ENCODE data around the gene TTC23. TPM values are rescaled to one million over a fixed set of nuclear protein-coding genes. Genes with fewer than 3 reads are reported as not detected.

The TTC23 gene
- total and polyA plus RNA-seq, 2 donors (not counting 3 experiments of a cell fraction or from before 2014, with no cell fraction given) = 4.1 to 27.3 TPM

- H3K4me2 ChIP-seq (ENCODE audit: insufficient read depth, low read length) = no peak overlapping the region
- H3K4me3 ChIP-seq (replicated peaks in 1 of 3; ENCODE audit: insufficient read depth in 1 of 3, low read depth in 1 of 3, low read length in 3 of 3) = no peak overlapping the region
- no peak for FAIRE-seq
- dilution Hi-C loops (cut with MboI; ENCODE audit: extremely low pct_ligation_motif_present, low sequenced_read_pairs) = no loop called here
- no peak overlapping the region for H3K9ac ChIP-seq (replicated peaks; ENCODE audit: extremely low read depth, insufficient read depth, low read length)
- no peaks in the 10 kb centered on the region for H3K9me3 ChIP-seq (replicated peaks; ENCODE audit: control insufficient read depth, insufficient read depth, low read length)
- H3K27ac ChIP-seq (ENCODE audit: insufficient read depth, low read depth, low read length) = no peak overlapping the region
- H3K9me1 ChIP-seq (replicated peaks; ENCODE audit: control insufficient read depth, extremely low read depth, insufficient read depth, low read length) = no peaks in the 10 kb centered on the region
- ChIA-PET CTCF (interaction anchor here (4.9 kb wide), 1 partner anchor 8 kb away, joined by 27 read pairs; no protein-coding TSS in a partner anchor), POLR2A (no interaction called here)
- DNase-seq (ENCODE audit: low read depth, low spot score) = no peak
- no peak for TF ChIP-seq MYC (IDR thresholded peaks at IDR 0.05; ENCODE audit: low read depth, low read length)
- no peak for TF ChIP-seq GATA2 (IDR thresholded peaks at IDR 0.05; ENCODE audit: insufficient read depth, insufficient read length, low read depth, low read length)
- TF ChIP-seq, protein P1, sequence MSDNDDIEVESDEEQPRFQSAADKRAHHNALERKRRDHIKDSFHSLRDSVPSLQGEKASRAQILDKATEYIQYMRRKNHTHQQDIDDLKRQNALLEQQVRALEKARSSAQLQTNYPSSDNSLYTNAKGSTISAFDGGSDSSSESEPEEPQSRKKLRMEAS (IDR thresholded peaks at IDR 0.05; ENCODE audit: insufficient read depth, insufficient read length) = no peak
- TF ChIP-seq POLR2AphosphoS5 (IDR thresholded peaks at IDR 0.05; ENCODE audit: insufficient read depth, low read depth, low read length) = no peak
- no peak for TF ChIP-seq EZH2 (IDR thresholded peaks at IDR 0.05; ENCODE audit: borderline replicate concordance, low read depth, low read length, severe bottlenecking)
- TF ChIP-seq POLR2A (IDR thresholded peaks at IDR 0.05; ENCODE audit: low read depth, low read length) = no peak
- no peak for TF ChIP-seq FOS (IDR thresholded peaks at IDR 0.05; ENCODE audit: borderline replicate concordance, insufficient read depth, low read length)
- no peak for TF ChIP-seq JUN (IDR thresholded peaks at IDR 0.05; ENCODE audit: borderline replicate concordance, insufficient read depth, insufficient read length, low read depth)
- TF ChIP-seq, protein P2, sequence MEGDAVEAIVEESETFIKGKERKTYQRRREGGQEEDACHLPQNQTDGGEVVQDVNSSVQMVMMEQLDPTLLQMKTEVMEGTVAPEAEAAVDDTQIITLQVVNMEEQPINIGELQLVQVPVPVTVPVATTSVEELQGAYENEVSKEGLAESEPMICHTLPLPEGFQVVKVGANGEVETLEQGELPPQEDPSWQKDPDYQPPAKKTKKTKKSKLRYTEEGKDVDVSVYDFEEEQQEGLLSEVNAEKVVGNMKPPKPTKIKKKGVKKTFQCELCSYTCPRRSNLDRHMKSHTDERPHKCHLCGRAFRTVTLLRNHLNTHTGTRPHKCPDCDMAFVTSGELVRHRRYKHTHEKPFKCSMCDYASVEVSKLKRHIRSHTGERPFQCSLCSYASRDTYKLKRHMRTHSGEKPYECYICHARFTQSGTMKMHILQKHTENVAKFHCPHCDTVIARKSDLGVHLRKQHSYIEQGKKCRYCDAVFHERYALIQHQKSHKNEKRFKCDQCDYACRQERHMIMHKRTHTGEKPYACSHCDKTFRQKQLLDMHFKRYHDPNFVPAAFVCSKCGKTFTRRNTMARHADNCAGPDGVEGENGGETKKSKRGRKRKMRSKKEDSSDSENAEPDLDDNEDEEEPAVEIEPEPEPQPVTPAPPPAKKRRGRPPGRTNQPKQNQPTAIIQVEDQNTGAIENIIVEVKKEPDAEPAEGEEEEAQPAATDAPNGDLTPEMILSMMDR (IDR thresholded peaks at IDR 0.05; ENCODE audit: extremely low read depth in 1 of 2, insufficient read depth in 1 of 2, low read depth in 1 of 2, low read length in 2 of 2) = no peak
- H3K27me3 ChIP-seq (ENCODE audit: control insufficient read depth in 2 of 2, insufficient read depth in 2 of 2, low read length in 2 of 2) = no peaks in the 10 kb centered on the region
- no peaks in the 10 kb centered on the region for H3K79me2 ChIP-seq (ENCODE audit: control insufficient read depth, insufficient read depth, low read length)
- H3K36me3 ChIP-seq (ENCODE audit: control insufficient read depth in 2 of 2, extremely low read depth in 1 of 2, insufficient read depth in 2 of 2, low read length in 2 of 2) = no peaks in the 10 kb centered on the region
- intact Hi-C loops (cut with micrococcal nuclease) = no loop called here
- no peaks in the 10 kb centered on the region for H3K4me1 ChIP-seq (ENCODE audit: control insufficient read depth, extremely low read depth, insufficient read depth, low read length)
- H2AFZ ChIP-seq (ENCODE audit: low read depth, low read length) = no peak overlapping the region
- no TSS peak for BruUV-seq (replicated peaks)
- H4K20me1 ChIP-seq (replicated peaks; ENCODE audit: control insufficient read depth, extremely low read depth, insufficient read depth, low read length) = no peaks in the 10 kb centered on the region
Measured at GRCh38 chr15:99092554-99093172, 156.7 kb downstream of the TTC23 start.

Measured in endothelial cell of umbilical vein (primary cell).